ENCODE measurements around the gene RELL2.

RELL2 gene

DNA sequence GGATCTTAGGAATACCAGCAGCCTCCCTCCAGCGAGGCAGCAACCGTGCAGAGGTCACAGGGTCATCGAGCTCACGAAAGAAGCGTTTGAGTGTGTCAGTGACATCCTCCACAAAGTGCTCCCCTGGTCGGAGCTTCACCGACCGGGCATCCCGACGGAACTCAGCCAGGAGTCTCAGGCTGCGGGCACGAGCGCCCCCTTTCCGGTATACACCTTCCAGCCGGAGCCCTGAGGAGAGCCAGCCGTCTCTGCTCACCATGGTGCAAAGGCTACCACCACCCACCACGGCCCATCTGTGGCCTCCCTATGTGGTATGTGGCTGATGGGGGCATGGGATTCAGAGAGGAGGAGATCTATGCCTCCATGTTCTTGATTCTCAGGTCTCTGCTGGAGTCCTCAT is 25.2 kb downstream of the RELL2 start:
- Histone ChIP-seq H3K36me3 (ENCODE audit: insufficient read depth, insufficient read length, low read length) (peaks cover 28% of the 10 kb centered on the region), H3K9ac (ENCODE audit: insufficient read length, low read depth) (no peak overlapping the region), H3K27me3 (ENCODE audit: insufficient read depth, insufficient read length) (no peaks in the 10 kb centered on the region), H3K9me3 (ENCODE audit: insufficient read depth, low read length) (no peaks in the 10 kb centered on the region), H3K4me3 (ENCODE audit: insufficient read length, low read depth) (no peak overlapping the region), H3K4me1 (ENCODE audit: insufficient read depth, insufficient read length) (no peaks in the 10 kb centered on the region)
- no peak for TF ChIP-seq SUZ12 (IDR thresholded peaks at IDR 0.05; ENCODE audit: extremely low read depth, insufficient read depth, insufficient read length)
- TF ChIP-seq ZNF274 (IDR thresholded peaks at IDR 0.05; ENCODE audit: low read depth, low read length) = no peak
- TF ChIP-seq YY1 (IDR thresholded peaks at IDR 0.05; ENCODE audit: insufficient read depth, insufficient read length) = no peak
- no peak for DNase-seq (ENCODE audit: low read depth, low spot score)

DNA sequence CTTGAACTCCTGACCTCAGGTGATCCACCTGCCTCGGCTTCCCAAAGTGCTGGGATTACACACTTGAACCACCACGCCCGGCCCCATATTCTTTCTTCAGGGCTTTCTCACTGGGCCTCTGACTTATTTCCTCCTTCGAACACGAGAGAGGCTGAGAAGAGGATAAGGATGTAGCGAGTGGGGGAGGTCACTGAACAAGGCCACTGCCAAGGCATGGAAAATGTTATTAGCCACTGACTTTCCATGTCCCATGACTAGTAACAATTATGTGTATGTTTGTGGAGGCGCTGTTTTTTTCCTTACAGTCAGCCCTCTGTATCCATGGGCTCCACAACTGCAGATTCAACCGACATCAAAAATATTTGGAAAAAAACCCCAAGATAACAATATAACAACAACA is 26.7 kb downstream of the RELL2 start:
- peaks cover 27% of the 10 kb centered on the region for H3K36me3 ChIP-seq (ENCODE audit: insufficient read depth, insufficient read length, low read length)
- DNase-seq (ENCODE audit: low read depth, low spot score) = no peak
- H3K9me3 ChIP-seq (ENCODE audit: insufficient read depth, low read length) = no peaks in the 10 kb centered on the region
- H3K9ac ChIP-seq (ENCODE audit: insufficient read length, low read depth) = no peak overlapping the region
- no peak overlapping the region for H3K4me3 ChIP-seq (ENCODE audit: insufficient read length, low read depth)
- TF ChIP-seq ZNF274 (IDR thresholded peaks at IDR 0.05; ENCODE audit: low read depth, low read length) (no peak), SUZ12 (IDR thresholded peaks at IDR 0.05; ENCODE audit: extremely low read depth, insufficient read depth, insufficient read length) (no peak), YY1 (IDR thresholded peaks at IDR 0.05; ENCODE audit: insufficient read depth, insufficient read length) (no peak)
- no peaks in the 10 kb centered on the region for H3K4me1 ChIP-seq (ENCODE audit: insufficient read depth, insufficient read length)
- no peaks in the 10 kb centered on the region for H3K27me3 ChIP-seq (ENCODE audit: insufficient read depth, insufficient read length)

DNA sequence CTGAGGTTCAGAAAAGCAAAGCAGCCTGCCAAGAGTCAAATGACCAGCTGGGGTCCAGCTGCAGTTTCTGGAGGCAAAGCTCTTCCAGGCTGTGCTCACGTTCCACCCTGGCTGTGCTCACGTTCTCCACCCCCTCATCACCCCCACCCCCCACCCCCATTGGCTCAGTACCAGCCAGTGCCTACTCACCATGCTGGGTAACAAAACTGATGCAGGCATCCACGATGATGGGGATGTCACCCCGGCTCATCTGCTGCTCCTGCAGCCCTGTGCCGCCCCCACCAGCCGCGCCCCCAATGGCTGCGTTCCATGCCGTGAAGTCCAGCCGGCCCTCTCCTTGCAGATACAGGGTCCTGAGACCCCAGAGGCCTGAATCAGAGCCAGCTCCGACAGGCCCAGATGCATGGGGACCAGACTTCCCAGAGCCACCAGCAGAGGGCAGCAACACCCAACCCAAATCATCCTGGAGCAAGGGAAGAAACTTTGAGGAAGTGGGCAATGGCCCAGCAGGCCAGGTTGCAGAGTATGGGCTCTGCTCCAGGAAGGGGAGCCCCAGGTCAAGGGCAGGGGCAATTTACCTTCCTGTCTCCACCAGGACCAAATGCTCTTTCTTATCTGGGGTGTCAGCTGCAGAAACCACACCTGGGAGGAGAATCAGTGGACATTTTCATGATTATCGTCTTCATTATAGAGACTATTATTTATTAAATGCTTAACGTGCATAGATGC is 28.1 kb downstream of the RELL2 start:
- no peak for TF ChIP-seq YY1 (IDR thresholded peaks at IDR 0.05; ENCODE audit: insufficient read depth, insufficient read length)
- no peak for TF ChIP-seq ZNF274 (IDR thresholded peaks at IDR 0.05; ENCODE audit: low read depth, low read length)
- no peak for TF ChIP-seq SUZ12 (IDR thresholded peaks at IDR 0.05; ENCODE audit: extremely low read depth, insufficient read depth, insufficient read length)
- Histone ChIP-seq H3K36me3 (ENCODE audit: insufficient read depth, insufficient read length, low read length) (peaks cover 37% of the 10 kb centered on the region), H3K4me3 (ENCODE audit: insufficient read length, low read depth) (no peak overlapping the region), H3K27me3 (ENCODE audit: insufficient read depth, insufficient read length) (no peaks in the 10 kb centered on the region), H3K4me1 (ENCODE audit: insufficient read depth, insufficient read length) (no peaks in the 10 kb centered on the region), H3K9me3 (ENCODE audit: insufficient read depth, low read length) (no peaks in the 10 kb centered on the region), H3K9ac (ENCODE audit: insufficient read length, low read depth) (no peak overlapping the region)
- DNase-seq (ENCODE audit: low read depth, low spot score) = no peak

DNA sequence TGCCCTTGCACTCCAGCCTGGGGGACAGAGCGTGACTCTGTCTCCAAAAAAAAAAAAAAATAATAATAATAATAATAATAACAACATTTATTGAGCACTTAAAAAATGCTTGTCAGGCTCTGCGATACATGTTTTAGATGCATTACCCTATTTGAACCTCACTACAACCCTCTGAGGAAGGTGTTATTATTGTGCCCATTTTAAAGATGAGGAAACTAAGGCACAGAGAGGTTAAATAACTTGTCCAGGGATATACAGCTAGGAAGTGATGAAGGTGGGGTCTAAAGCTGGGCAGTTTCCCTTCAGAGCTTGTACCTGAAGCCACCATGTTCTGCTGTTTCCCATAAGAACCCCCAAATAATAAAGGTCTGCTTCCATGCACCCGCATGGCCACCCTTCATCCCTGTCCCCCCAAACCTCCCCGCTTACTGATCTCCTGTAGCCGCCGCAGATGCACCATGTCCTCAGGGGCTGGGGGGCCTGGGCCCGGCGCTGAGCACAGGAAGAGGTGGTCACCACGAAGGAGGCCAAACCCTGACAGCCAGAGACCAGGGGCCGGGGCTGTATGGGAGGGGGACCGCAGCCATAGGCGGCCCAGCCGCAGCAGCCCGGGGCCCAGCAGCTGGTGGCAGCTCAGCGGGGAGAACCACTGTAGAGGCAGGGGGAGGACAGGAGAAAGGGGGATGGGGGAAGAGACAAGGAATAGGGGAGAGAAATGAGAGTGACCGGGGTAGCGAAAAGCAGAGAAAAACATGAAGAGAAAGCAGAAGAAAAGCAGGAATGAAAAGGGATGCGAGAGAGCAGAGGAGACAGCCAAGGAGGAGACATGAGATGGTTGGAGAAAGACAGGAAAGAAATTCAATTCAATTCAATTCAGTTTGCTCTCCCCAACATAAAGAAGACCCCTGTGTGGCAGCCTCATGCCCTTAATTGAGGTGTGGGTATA is 29.5 kb downstream of the RELL2 start:
- Histone ChIP-seq H3K27me3 (ENCODE audit: insufficient read depth, insufficient read length) (no peaks in the 10 kb centered on the region), H3K4me3 (ENCODE audit: insufficient read length, low read depth) (no peak overlapping the region), H3K9me3 (ENCODE audit: insufficient read depth, low read length) (no peaks in the 10 kb centered on the region), H3K9ac (ENCODE audit: insufficient read length, low read depth) (no peak overlapping the region), H3K4me1 (ENCODE audit: insufficient read depth, insufficient read length) (peaks cover 3% of the 10 kb centered on the region), H3K36me3 (ENCODE audit: insufficient read depth, insufficient read length, low read length) (peaks cover 50% of the 10 kb centered on the region)
- DNase-seq (ENCODE audit: low read depth, low spot score) = no peak
- TF ChIP-seq ZNF274 (IDR thresholded peaks at IDR 0.05; ENCODE audit: low read depth, low read length) = no peak
- no peak for TF ChIP-seq SUZ12 (IDR thresholded peaks at IDR 0.05; ENCODE audit: extremely low read depth, insufficient read depth, insufficient read length)
- no peak for TF ChIP-seq YY1 (IDR thresholded peaks at IDR 0.05; ENCODE audit: insufficient read depth, insufficient read length)

DNA sequence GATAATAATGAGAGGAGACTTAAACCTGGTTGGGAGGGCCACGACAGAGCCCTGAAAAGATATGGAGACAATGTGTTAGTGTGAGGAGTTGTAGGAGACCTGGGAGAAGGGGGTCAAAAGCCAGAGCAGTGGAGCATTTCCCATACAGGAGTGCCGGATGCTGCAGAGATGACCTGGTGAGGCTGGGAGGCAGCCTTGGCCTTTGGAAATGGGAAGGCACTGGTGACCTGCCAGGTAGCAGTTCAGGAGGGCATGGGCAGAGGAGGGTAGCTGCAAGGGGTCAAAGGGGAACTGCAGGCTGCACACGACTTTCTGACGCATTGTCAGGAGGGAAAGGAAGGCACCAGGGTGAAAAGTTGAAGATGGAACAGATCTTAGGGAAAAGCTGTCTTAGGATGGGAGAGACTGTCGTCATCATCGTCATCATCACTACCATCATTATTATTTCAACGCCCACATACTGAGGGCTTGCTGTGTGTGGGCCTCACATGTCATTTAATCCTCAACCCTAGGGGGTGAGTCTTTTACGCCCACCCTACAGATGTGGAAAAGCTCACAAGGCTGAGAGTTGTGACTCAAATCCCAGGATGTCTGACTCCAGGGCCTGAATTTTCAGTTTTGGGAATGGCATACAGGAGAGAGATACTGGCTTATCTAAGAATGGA is 31.9 kb downstream of the RELL2 start:
- H3K36me3 ChIP-seq (ENCODE audit: insufficient read depth, insufficient read length, low read length) = peaks cover 51% of the 10 kb centered on the region
- no peaks in the 10 kb centered on the region for H3K27me3 ChIP-seq (ENCODE audit: insufficient read depth, insufficient read length)
- peak overlapping the region; percentile 21 for H3K9ac ChIP-seq (ENCODE audit: insufficient read length, low read depth)
- peaks cover 5% of the 10 kb centered on the region for H3K4me1 ChIP-seq (ENCODE audit: insufficient read depth, insufficient read length)
- no peak overlapping the region for H3K4me3 ChIP-seq (ENCODE audit: insufficient read length, low read depth)
- H3K9me3 ChIP-seq (ENCODE audit: insufficient read depth, low read length) = no peaks in the 10 kb centered on the region
- TF ChIP-seq YY1 (IDR thresholded peaks at IDR 0.05; ENCODE audit: insufficient read depth, insufficient read length) (no peak), SUZ12 (IDR thresholded peaks at IDR 0.05; ENCODE audit: extremely low read depth, insufficient read depth, insufficient read length) (no peak), ZNF274 (IDR thresholded peaks at IDR 0.05; ENCODE audit: low read depth, low read length) (no peak)
- DNase-seq (ENCODE audit: low read depth, low spot score) = no peak

DNA sequence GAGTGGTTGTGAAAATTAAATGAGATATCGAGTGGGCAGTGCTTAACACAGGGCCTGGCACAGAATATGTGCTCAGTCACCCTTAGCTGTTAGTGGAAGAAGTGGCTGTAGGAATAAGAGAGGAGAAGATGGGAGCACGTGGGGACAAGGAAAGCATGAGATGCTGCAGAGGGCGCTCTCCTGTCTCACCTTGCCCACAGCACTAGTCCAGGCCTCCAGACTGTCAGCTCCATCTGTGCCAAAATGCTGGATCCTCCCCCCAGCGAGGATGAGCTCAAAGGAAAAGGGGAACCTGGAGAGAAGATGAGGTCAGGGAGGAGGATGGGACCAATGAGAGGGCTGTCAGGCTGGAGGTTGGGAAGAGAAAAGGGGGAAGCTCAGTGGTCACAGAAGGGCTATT is 32.7 kb downstream of the RELL2 start:
- no peak for TF ChIP-seq YY1 (IDR thresholded peaks at IDR 0.05; ENCODE audit: insufficient read depth, insufficient read length)
- no peak for TF ChIP-seq SUZ12 (IDR thresholded peaks at IDR 0.05; ENCODE audit: extremely low read depth, insufficient read depth, insufficient read length)
- TF ChIP-seq ZNF274 (IDR thresholded peaks at IDR 0.05; ENCODE audit: low read depth, low read length) = no peak
- no peak for DNase-seq (ENCODE audit: low read depth, low spot score)

More for the DNA sequence above, 32.7 kb downstream of the RELL2 start:
- peaks cover 5% of the 10 kb centered on the region for H3K4me1 ChIP-seq (ENCODE audit: insufficient read depth, insufficient read length)
- H3K4me3 ChIP-seq (ENCODE audit: insufficient read length, low read depth) = no peak overlapping the region
- H3K9me3 ChIP-seq (ENCODE audit: insufficient read depth, low read length) = no peaks in the 10 kb centered on the region
- H3K27me3 ChIP-seq (ENCODE audit: insufficient read depth, insufficient read length) = no peaks in the 10 kb centered on the region
- no peak overlapping the region for H3K9ac ChIP-seq (ENCODE audit: insufficient read length, low read depth)
- peaks cover 46% of the 10 kb centered on the region for H3K36me3 ChIP-seq (ENCODE audit: insufficient read depth, insufficient read length, low read length)

Measured in NT2/D1 (cell line).